Measurements from ENCODE around the gene TBC1D3H.
A peak's percentile ranks its signal among the peaks of the same experiment; 100 is the strongest.
"Not testable (repeated sequence)": the region's sequence is repeated elsewhere in the genome, so short reads cannot be mapped to it uniquely, and the experiment has no call there.

TBC1D3H gene
- total RNA-seq: 0 reads per million in 9 experiments

DNA sequence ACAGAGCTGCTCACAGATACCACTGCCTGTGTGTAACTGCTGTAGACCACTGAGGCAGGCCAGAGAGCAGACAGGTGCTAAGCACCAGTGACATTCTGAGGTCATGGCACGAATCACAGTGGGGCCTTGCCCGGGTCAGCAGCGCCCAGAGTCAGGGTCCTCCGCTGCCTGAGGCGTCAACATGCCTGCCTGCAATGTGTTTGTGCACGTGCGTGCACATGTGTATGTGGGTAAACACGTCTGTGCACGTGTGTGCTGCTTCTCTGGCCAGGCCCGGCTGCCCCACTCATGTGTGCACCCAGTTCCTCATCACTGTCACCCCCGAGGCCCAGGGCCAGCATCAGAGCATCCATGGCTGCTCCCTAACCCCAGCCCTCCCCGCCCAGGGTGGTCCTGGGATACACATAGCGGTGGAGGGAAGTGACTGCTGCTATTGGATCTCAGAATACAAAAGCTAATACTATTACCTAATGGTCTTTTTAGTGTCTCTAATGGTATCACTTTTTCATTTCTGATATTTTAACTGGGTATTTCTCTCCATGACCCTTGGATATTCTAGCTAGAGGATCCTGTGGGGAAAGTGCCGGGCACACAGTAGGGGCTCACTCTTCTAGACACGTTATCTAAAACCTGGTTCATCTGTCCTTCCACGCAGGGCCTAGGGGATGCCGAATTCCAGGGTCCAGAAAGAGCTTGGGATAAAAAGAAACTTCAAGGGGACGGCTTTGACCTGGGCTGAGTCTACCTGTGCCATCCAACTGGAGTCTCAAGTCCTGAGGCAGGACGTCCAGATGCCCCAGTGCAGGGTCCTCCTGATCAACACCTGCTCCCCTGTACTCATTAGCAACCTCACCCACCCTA is at the start of gene TBC1D3H:
Gene TBC1D3H (minus strand): TSS at position 51 of the 861 bp plus-strand sequence. CDS start 1,540 bp downstream, outside the sequence.
- not testable (repeated sequence) for H3K4me1 Mint-ChIP-seq (ENCODE audit: low read depth in 2 of 2); H3K9me3 Mint-ChIP-seq; H3K36me3 Mint-ChIP-seq (ENCODE audit: insufficient read depth); H3K4me3 Mint-ChIP-seq; ATAC-seq (replicated peaks); H3K27ac Mint-ChIP-seq; H3K27me3 Mint-ChIP-seq
- peak in 1 of 3 experiments; percentile 1 for DNase-seq

DNA sequence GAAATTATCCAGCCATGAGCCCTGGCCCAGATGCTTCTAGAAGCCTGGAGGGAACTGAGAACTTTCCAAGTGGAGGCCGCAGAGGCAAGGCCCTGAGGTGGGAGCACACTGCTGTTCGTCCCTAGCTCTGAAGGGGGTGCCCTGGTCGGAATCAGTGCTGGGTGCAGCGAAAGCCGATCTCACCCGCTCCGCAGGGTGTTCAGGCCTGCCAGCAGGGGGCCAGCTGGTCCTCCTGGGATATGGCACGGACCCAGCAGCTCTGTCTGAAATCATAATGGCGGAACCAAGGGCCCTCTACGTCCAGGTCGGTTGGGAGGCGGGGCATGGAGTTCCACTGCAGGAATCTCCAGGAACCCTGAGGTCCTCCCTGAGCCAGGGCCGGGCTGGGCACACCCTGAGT is 40.7 kb upstream of the TBC1D3H start:
- not testable (repeated sequence) for H3K27ac Mint-ChIP-seq; H3K4me3 Mint-ChIP-seq; H3K27me3 Mint-ChIP-seq; H3K4me1 Mint-ChIP-seq (ENCODE audit: low read depth in 2 of 2); H3K9me3 Mint-ChIP-seq; DNase-seq; H3K36me3 Mint-ChIP-seq (ENCODE audit: insufficient read depth); ATAC-seq (replicated peaks)

DNA sequence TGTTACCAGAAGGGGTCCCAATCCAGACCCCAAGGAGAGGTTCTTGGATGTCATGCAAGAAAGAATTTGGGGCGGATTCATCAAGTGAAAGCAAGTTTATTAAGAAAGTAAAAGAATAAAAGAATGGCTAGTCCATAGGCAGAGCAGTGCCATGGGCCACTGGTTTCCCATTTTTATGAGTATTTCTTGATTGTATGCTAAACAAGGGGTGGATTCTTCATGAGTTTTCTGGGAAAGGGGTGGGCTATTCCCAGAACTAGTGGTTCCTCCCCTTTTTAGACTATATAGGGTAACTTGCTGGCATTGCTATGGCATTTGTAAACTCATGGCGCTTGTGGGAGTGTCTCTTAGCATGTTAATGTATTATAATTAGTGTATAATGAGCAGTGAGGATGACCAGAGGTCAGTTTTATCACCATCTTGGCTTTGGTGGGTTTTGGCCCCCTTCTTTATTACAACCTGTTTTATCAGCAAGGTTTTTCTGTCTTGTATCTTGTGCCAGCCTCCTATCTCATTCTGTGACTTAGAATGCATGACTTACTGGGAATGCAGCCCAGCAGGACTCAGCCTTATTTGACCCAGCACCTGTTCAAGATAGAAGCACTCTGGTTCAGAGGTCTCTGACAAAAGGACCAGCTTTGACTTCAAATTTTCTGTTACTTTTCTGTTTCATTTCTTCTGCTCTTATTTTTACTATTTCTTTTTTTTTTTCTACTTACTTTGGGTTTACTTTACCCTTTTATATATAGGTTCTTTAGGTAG is 27.1 kb upstream of the TBC1D3H start:
- H3K27me3 Mint-ChIP-seq; H3K9me3 Mint-ChIP-seq; H3K4me3 Mint-ChIP-seq; H3K27ac Mint-ChIP-seq; DNase-seq; H3K4me1 Mint-ChIP-seq (ENCODE audit: low read depth in 2 of 2); ATAC-seq (replicated peaks); H3K36me3 Mint-ChIP-seq (ENCODE audit: insufficient read depth): not testable (repeated sequence)

DNA sequence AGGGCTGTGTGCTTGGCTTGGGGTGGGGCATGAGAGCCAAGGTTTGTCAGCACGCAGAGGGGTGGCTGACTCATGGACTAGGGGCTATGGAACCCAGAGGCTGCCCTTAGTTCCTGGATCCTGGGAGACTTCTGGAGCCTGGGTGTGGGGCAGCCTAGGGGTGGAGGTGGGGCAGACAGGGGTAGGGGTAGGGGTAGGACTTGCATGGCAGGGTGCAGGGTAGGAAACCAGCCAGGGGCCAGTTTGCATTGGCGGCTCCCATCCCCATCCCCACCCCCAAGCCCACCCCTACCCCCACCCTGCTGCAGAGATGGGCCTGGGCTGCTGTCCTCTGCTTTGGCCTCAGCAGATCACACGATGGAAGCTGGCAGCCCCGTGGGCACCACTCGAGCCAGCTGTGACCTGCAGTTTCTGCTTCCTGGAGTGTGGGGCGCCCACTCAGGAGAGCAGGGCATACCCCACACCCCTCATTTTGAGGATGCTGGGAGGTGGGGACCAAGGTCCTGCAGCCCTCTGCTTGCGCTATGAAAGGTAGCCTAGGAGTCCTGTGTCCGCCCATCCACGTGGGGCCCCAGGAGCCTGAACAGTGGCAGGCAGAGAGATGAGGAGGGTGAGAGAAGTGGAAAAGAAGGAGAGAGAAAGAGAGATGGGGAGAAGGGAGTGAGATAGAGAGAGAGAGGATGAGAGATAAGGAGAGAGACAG is 2.9 kb upstream of the TBC1D3H start:
- DNase-seq; H3K36me3 Mint-ChIP-seq (ENCODE audit: insufficient read depth); H3K4me3 Mint-ChIP-seq; H3K4me1 Mint-ChIP-seq (ENCODE audit: low read depth in 2 of 2); H3K27ac Mint-ChIP-seq; H3K27me3 Mint-ChIP-seq; H3K9me3 Mint-ChIP-seq; ATAC-seq (replicated peaks): not testable (repeated sequence)

DNA sequence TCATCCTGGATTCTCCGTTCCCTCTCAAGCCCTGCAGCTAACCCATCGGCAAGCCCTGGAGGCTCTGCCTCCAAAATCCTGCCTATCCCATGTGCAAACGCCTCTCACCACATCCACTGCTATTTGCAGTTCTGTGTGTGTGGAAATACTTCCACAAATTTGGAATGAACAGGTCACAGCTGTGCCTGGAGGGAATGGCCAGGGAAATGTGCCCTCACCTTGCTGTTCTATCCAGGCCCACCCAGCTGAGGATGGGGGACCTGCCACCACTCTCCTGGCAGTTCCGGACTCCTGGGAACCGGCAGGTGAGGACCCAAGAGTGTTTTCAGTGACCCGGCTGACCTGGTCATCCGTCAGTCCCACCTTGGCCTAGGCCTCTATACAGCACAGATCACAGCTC is 12.3 kb downstream of the TBC1D3H start:
- H3K36me3 Mint-ChIP-seq (ENCODE audit: insufficient read depth); H3K4me3 Mint-ChIP-seq; ATAC-seq (replicated peaks); H3K9me3 Mint-ChIP-seq; DNase-seq; H3K27ac Mint-ChIP-seq; H3K4me1 Mint-ChIP-seq (ENCODE audit: low read depth in 2 of 2); H3K27me3 Mint-ChIP-seq: not testable (repeated sequence)

DNA sequence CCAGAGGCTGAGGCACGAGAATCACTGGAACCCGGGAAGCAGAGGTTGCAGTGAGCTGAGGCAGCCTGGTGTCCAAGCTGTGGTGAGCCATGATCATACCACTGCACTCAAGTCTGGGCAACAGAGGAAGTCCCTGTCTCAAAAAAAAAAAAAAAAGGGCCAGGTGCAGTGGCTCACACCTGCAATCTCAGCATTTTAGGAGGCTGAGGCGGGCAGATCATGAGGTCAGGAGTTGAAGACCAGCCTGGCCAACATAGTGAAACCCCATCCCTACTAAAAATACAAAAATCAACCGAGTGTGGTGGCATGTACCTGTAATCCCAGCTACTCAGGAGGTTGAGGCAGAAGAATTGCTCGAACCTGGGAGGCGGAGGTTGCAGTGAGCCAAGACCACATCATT is 25.7 kb downstream of the TBC1D3H start:
- H3K4me1 Mint-ChIP-seq (ENCODE audit: low read depth in 2 of 2); ATAC-seq (replicated peaks); H3K9me3 Mint-ChIP-seq; H3K27me3 Mint-ChIP-seq; H3K4me3 Mint-ChIP-seq; H3K36me3 Mint-ChIP-seq (ENCODE audit: insufficient read depth); H3K27ac Mint-ChIP-seq; DNase-seq: not testable (repeated sequence)

All from effector memory CD8-positive, alpha-beta T cell (primary cell).